NT2/D1 (cell line): ENCODE data around the gene DIS3L2.

Experiments
- DNase-seq: peaks from one replicate; pipeline ENCODE4 v3.0.0-alpha.2; 2011; ENCODE audit warnings: low read depth, low spot score
- H3K27me3 ChIP-seq: 2 replicates; pipeline ENCODE4 v1.6.0; 2011; ENCODE audit warnings: mild to moderate bottlenecking; ENCODE audit not compliant: insufficient read length, insufficient read depth
- H3K36me3 ChIP-seq: 2 replicates; pipeline ENCODE4 v1.6.1; 2011; ENCODE audit warnings: mild to moderate bottlenecking, low read length, mixed read lengths; ENCODE audit not compliant: insufficient read depth, insufficient read length
- H3K4me1 ChIP-seq: 2 replicates; pipeline ENCODE4 v1.5.1; 2011; ENCODE audit not compliant: insufficient read depth, insufficient read length
- H3K4me3 ChIP-seq: 2 replicates; pipeline ENCODE4 v1.5.1; 2011; ENCODE audit warnings: low read depth; ENCODE audit not compliant: insufficient read length
- H3K9ac ChIP-seq: 2 replicates; pipeline ENCODE4 v1.6.0; 2011; ENCODE audit warnings: low read depth; ENCODE audit not compliant: insufficient read length
- H3K9me3 ChIP-seq: 2 replicates; pipeline ENCODE4 v1.5.1; 2011; ENCODE audit warnings: mild to moderate bottlenecking, low read length; ENCODE audit not compliant: insufficient read depth
- SUZ12 ChIP-seq: IDR thresholded peaks from 2 replicates; pipeline ENCODE4 v1.6.1; 2011; ENCODE audit not compliant: insufficient read length, insufficient read depth; ENCODE audit errors: extremely low read depth
- YY1 ChIP-seq: IDR thresholded peaks from 2 replicates; pipeline ENCODE4 v1.6.1; 2011; ENCODE audit not compliant: insufficient read length, insufficient read depth
- ZNF274 ChIP-seq: IDR thresholded peaks from 2 replicates; pipeline ENCODE4 v1.6.1; 2011; ENCODE audit warnings: mild to moderate bottlenecking, low read depth, low read length

Gene DIS3L2

DNA sequence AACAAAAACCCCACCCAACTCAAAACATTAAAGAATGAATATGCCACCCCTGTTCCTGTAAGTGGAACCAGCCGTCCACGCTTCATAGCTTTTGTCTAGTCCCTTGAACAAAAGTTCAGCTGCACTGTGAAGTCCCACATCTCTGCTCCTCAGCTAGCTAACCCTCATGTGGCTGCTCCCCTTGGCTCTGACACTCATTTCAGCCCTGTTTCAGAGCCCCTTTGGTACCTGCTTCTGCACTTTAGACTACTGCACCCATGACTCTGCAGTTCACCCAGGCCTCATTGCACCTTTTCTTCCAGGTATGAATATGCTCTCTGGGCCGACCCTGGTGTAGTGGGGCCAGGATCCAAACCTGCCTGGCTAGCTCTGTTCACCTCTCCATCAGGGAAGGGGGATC, 155.3 kb downstream of the DIS3L2 start:
- H3K4me1 ChIP-seq: no peaks in the 10 kb centered on the region
- no peaks in the 10 kb centered on the region for H3K9me3 ChIP-seq
- no peak for DNase-seq

DNA sequence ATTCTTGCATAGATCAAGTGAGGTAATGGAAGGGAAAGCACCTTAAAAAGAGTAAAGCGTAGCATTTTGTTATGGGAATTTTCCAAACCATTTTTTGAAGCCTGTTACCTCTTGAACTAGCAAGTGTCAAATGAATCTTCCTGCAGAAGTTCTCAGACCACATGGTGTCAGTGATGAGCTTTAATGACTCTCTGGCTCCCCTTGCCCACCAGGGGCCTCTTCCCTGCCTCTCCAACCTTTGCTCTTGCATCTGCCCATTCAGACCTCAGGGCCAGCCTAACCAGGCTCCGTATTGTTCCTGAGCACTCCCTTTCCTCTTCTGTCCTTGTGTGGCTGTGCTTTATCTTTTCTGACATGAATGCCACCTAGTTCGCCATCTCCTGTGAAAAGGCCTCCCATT, 155.9 kb downstream of the DIS3L2 start:
- Histone ChIP-seq H3K27me3 (no peaks in the 10 kb centered on the region), H3K9ac (no peak overlapping the region), H3K4me1 (no peaks in the 10 kb centered on the region), H3K4me3 (no peak overlapping the region), H3K36me3 (no peaks in the 10 kb centered on the region), H3K9me3 (no peaks in the 10 kb centered on the region)
- no peak for TF ChIP-seq YY1
- no peak for TF ChIP-seq SUZ12
- peak; percentile 3 for DNase-seq

More for the DNA sequence above, 155.3 kb downstream of the DIS3L2 start:
- Histone ChIP-seq H3K9ac (no peak overlapping the region), H3K4me3 (no peak overlapping the region), H3K36me3 (no peaks in the 10 kb centered on the region), H3K27me3 (no peaks in the 10 kb centered on the region)
- TF ChIP-seq ZNF274: no peak
- TF ChIP-seq SUZ12: no peak
- TF ChIP-seq YY1: no peak

- H3K4me1 ChIP-seq: no peaks in the 10 kb centered on the region
- no peak for DNase-seq
- TF ChIP-seq YY1: no peak
- TF ChIP-seq SUZ12: no peak
- no peak for TF ChIP-seq ZNF274
- no peak overlapping the region for H3K4me3 ChIP-seq
- no peaks in the 10 kb centered on the region for H3K36me3 ChIP-seq
- no peaks in the 10 kb centered on the region for H3K27me3 ChIP-seq
- no peaks in the 10 kb centered on the region for H3K9me3 ChIP-seq
- no peak overlapping the region for H3K9ac ChIP-seq
Observed at GRCh38 chr2:232120911-232121310, 159.4 kb downstream of the DIS3L2 start.

GRCh38 chr2:232124309-232124708, 162.8 kb downstream of the DIS3L2 start:
- TF ChIP-seq ZNF274 (no peak), YY1 (no peak), SUZ12 (no peak)
- Histone ChIP-seq H3K9ac (no peak overlapping the region), H3K4me3 (no peak overlapping the region), H3K9me3 (no peaks in the 10 kb centered on the region), H3K27me3 (no peaks in the 10 kb centered on the region), H3K4me1 (no peaks in the 10 kb centered on the region), H3K36me3 (no peaks in the 10 kb centered on the region)
- no peak for DNase-seq

DNA sequence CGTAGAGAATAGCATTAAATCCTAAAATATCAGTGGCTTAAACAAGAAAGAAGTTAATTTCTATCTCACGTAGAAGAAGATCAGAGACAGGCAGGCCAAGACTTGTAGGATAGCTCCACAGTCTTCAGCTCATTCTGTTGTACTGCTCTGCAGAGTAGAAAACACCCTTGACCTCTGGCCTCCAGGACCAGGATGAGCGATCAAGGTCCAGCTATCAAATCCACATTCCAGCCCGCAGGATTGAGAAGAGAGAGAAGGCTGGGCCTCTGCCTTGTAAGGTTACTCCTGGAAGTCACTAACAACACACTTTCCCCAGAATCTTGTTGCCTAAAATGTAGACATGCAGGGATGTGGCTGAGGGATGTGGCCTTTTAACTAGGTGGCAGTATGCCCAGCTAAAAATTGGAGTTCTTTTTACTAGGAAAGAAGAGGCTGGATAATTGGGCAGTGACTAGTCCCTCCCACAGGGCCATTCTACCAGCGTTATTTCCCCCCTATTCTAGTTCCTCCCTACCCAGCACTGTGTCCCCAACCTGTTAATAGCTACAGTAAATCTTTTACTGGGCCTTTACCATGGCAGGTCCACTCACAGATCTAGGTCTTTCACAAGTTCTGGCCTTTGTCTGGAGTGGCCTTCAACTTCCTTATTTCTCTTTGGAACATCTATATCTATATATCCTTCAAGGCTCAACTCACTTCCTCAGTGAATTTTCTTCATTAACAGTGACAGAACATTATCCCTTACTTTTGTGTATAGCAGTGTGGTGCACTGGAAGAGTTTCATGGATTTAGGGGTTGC, 165.0 kb downstream of the DIS3L2 start:
- no peaks in the 10 kb centered on the region for H3K4me1 ChIP-seq
- no peak overlapping the region for H3K4me3 ChIP-seq
- no peaks in the 10 kb centered on the region for H3K9me3 ChIP-seq
- H3K36me3 ChIP-seq: no peaks in the 10 kb centered on the region
- no peak for DNase-seq
- no peak for TF ChIP-seq YY1
- TF ChIP-seq SUZ12: no peak
- H3K27me3 ChIP-seq: no peaks in the 10 kb centered on the region
- H3K9ac ChIP-seq: no peak overlapping the region

- no peaks in the 10 kb centered on the region for H3K9me3 ChIP-seq
- H3K4me3 ChIP-seq: no peak overlapping the region
- H3K27me3 ChIP-seq: no peaks in the 10 kb centered on the region
- DNase-seq: no peak
- no peak overlapping the region for H3K9ac ChIP-seq
- H3K36me3 ChIP-seq: peaks cover 6% of the 10 kb centered on the region
- H3K4me1 ChIP-seq: no peaks in the 10 kb centered on the region
- TF ChIP-seq ZNF274 (no peak), YY1 (no peak), SUZ12 (no peak)
Observed at GRCh38 chr2:232129483-232129882, 168.0 kb downstream of the DIS3L2 start.

DNA sequence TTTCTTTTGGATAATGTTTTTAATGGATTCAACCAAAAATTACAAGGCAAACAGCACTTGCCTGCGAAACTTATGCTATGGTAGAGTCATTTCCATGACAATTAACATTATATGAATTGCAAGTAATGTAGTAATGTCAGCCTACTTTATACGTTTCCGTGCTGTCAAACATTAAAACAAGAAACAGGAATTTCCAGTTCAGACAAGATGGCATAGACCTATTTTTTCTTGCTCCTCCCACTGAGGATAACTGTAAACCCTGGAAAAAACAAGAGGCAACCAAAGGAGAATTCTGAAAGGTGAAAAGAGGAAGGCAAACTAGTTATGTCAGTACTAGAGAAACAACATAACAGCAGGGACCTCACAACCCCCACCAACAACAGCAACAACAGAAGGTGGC, 170.7 kb downstream of the DIS3L2 start:
- Histone ChIP-seq H3K9me3 (no peaks in the 10 kb centered on the region), H3K4me1 (no peaks in the 10 kb centered on the region), H3K9ac (no peak overlapping the region), H3K4me3 (no peak overlapping the region), H3K27me3 (no peaks in the 10 kb centered on the region), H3K36me3 (peaks cover 6% of the 10 kb centered on the region)
- TF ChIP-seq ZNF274 (no peak), YY1 (no peak), SUZ12 (no peak)
- DNase-seq: no peak
